Loucy (cell line): ENCODE results near the gene WNT9A.

Experiments
- H2AFZ ChIP-seq: fragments of 200-600 bp; sonication (generic); 2 replicates; pipeline ENCODE4 v1.6.0; 2016; ENCODE audit warnings: antibody characterized with exemption, mild to moderate bottlenecking, low read length, moderate library complexity
- H3F3A ChIP-seq: fragments of 200-600 bp; 2 replicates; pipeline ENCODE4 v1.6.0; 2016; ENCODE audit warnings: antibody characterized with exemption, low read depth, mild to moderate bottlenecking
- H3K27me3 ChIP-seq: fragments of 200-600 bp; sonication (generic); 2 replicates; pipeline ENCODE4 v1.6.1; 2014; ENCODE audit warnings: low read length, mild to moderate bottlenecking; ENCODE audit not compliant: insufficient read depth, poor library complexity, severe bottlenecking
- H3K36me3 ChIP-seq: fragments of 200-600 bp; sonication (generic); 2 replicates; pipeline ENCODE4 v1.6.1; 2016; ENCODE audit warnings: low read length; ENCODE audit not compliant: insufficient read depth
- H3K4me1 ChIP-seq: fragments of 200-600 bp; sonication (generic); 2 replicates; pipeline ENCODE4 v1.5.1; 2014; ENCODE audit warnings: low read length, mild to moderate bottlenecking; ENCODE audit not compliant: insufficient read depth, poor library complexity, severe bottlenecking
- H3K4me2 ChIP-seq: fragments of 200-600 bp; sonication (generic); 2 replicates; pipeline ENCODE4 v1.6.0; 2014; ENCODE audit warnings: antibody characterized with exemption, low read length, low read depth, mild to moderate bottlenecking; ENCODE audit not compliant: poor library complexity, severe bottlenecking
- H3K4me3 ChIP-seq: fragments of 200-600 bp; sonication (generic); 2 replicates; pipeline ENCODE4 v1.5.1; 2014; ENCODE audit warnings: low read length, mild to moderate bottlenecking, mixed read lengths; ENCODE audit not compliant: poor library complexity, severe bottlenecking
- H3K79me2 ChIP-seq: fragments of 200-600 bp; sonication (generic); 2 replicates; pipeline ENCODE4 v1.6.1; 2014; ENCODE audit warnings: low read length; ENCODE audit not compliant: insufficient read depth
- H3K9ac ChIP-seq: fragments of 200-600 bp; sonication (generic); 2 replicates; pipeline ENCODE4 v1.6.0; 2014; ENCODE audit warnings: mild to moderate bottlenecking, low read depth, low read length, moderate library complexity; ENCODE audit not compliant: poor library complexity, severe bottlenecking
- H3K9me2 ChIP-seq: fragments of 200-600 bp; sonication (generic); replicated peaks from 2 replicates; pipeline ENCODE4 v1.6.1; 2016; ENCODE audit warnings: low read depth, low read length, mixed read lengths
- H3K9me3 ChIP-seq: fragments of 200-600 bp; sonication (generic); 2 replicates; pipeline ENCODE4 v1.6.1; 2014; ENCODE audit warnings: mild to moderate bottlenecking, antibody characterized with exemption, low read length, low read depth; ENCODE audit not compliant: insufficient read depth
- H4K20me1 ChIP-seq: fragments of 200-600 bp; sonication (generic); 2 replicates; pipeline ENCODE4 v1.6.0; 2014; ENCODE audit warnings: antibody characterized with exemption, low read length, mild to moderate bottlenecking; ENCODE audit not compliant: insufficient read depth, poor library complexity, severe bottlenecking
- CTCF ChIP-seq: fragments of 200-600 bp; sonication (generic); conservative IDR thresholded peaks from 2 replicates; pipeline ENCODE4 v1.5.1; 2014; ENCODE audit warnings: mild to moderate bottlenecking, antibody characterized with exemption, low read length
- EZH2phosphoT487 ChIP-seq: fragments of 200-600 bp; IDR thresholded peaks from 2 replicates; pipeline ENCODE4 v1.6.1; 2018; ENCODE audit warnings: antibody characterized with exemption, mild to moderate bottlenecking, moderate library complexity, borderline replicate concordance

Gene WNT9A

GRCh38 chr1:227924168-227924832 lies 23.4 kb downstream of the WNT9A start:
- TF ChIP-seq EZH2phosphoT487 (no peak), CTCF (no peak)
- no peaks in the 10 kb centered on the region for H3K36me3 ChIP-seq
- H3K4me1 ChIP-seq, result no peaks in the 10 kb centered on the region
- H3K4me3 ChIP-seq, result no peak overlapping the region
- no peak overlapping the region for H3K9ac ChIP-seq
- no peaks in the 10 kb centered on the region for H4K20me1 ChIP-seq
- no peaks in the 10 kb centered on the region for H3F3A ChIP-seq
- H3K4me2 ChIP-seq, result no peak overlapping the region
- H2AFZ ChIP-seq, result no peak overlapping the region
- H3K9me2 ChIP-seq, result no peaks in the 10 kb centered on the region
- H3K9me3 ChIP-seq, result no peaks in the 10 kb centered on the region; the same call in 1 of the 2 replicates
- H3K27me3 ChIP-seq, result no peaks in the 10 kb centered on the region
- H3K79me2 ChIP-seq, result no peaks in the 10 kb centered on the region

DNA sequence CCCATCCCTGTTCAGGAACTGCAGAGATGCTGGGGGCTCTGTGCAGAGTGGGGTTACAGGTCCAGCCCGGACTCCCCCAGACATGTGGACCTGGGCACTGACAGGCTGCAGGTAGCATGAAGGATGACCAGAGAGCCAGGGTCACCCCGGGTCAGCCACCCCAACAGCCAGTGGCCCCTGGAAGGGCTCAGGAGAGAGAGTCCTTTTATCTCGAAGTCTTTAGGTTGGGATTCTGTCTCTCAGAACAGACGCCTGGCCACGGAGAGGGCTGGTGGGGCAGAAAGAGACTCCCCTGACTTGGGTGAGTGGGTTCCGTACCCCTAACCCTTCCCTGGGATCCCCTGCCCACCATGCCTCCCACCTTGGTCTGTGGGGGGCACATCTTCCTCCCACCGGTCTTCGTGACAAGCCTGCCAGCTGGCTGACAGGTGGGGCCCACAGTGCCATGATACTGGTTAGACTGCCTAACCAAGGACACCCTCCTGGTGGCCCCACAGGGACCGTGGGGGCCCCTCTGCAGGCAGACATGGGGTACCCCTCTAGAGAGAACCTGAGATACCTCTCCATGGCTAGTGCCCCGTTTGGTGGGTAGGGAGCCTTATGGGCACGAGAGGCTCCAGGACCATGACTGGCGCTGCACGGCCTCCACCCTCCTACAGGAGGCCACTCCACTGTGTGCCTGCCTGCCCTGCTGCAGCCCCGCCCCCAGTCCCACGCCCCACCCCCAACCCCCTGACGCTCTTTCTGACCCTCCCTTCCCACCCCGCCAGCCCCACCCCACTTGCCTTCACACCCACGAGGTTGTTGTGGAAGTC lies 24.2 kb downstream of the WNT9A start:
- Histone ChIP-seq H4K20me1 (no peaks in the 10 kb centered on the region), H3K4me3 (no peak overlapping the region), H2AFZ (no peak overlapping the region), H3K36me3 (no peaks in the 10 kb centered on the region), H3K4me1 (no peaks in the 10 kb centered on the region), H3K27me3 (no peaks in the 10 kb centered on the region), H3K9ac (no peak overlapping the region), H3K79me2 (no peaks in the 10 kb centered on the region), H3K9me2 (no peaks in the 10 kb centered on the region), H3F3A (no peaks in the 10 kb centered on the region), H3K4me2 (no peak overlapping the region), H3K9me3 (no peaks in the 10 kb centered on the region; the same call in 1 of the 2 replicates)
- TF ChIP-seq CTCF (no peak), EZH2phosphoT487 (no peak)

- Histone ChIP-seq H3K4me3 (no peak overlapping the region), H2AFZ (no peak overlapping the region), H3K79me2 (no peaks in the 10 kb centered on the region), H3K4me1 (no peaks in the 10 kb centered on the region), H3F3A (no peaks in the 10 kb centered on the region), H4K20me1 (no peaks in the 10 kb centered on the region), H3K27me3 (no peaks in the 10 kb centered on the region), H3K9me3 (no peaks in the 10 kb centered on the region; the same call in 1 of the 2 replicates), H3K36me3 (no peaks in the 10 kb centered on the region), H3K9ac (no peak overlapping the region), H3K4me2 (no peak overlapping the region), H3K9me2 (no peaks in the 10 kb centered on the region)
- no peak for TF ChIP-seq EZH2phosphoT487
- TF ChIP-seq CTCF, result no peak
Measured at GRCh38 chr1:227922501-227923352, 25.0 kb downstream of the WNT9A start.
